ENCODE measurements around the gene AXDND1.
A peak's percentile ranks its signal among the peaks of the same experiment; 100 is the strongest.

Gene AXDND1

GRCh38 chr1:179365342-179366092 lies at the start of gene AXDND1:
AXDND1 (plus strand) TSS chr1:179365971; CDS start chr1:179366510, 539 bp downstream.
- peak; percentile 90 for DNase-seq (ENCODE audit: low spot score)

- DNase-seq (ENCODE audit: low spot score), result no peak
Observed at GRCh38 chr1:179318491-179318890, 47.3 kb upstream of the AXDND1 start.

- DNase-seq (ENCODE audit: low spot score), result no peak
Observed at GRCh38 chr1:179321533-179322216, 44.1 kb upstream of the AXDND1 start.

GRCh38 chr1:179322557-179322956 lies 43.2 kb upstream of the AXDND1 start:
- no peak for DNase-seq (ENCODE audit: low spot score)

- DNase-seq (ENCODE audit: low spot score), result no peak
Observed at GRCh38 chr1:179323436-179323835, 42.3 kb upstream of the AXDND1 start.

GRCh38 chr1:179325836-179326235 lies 39.9 kb upstream of the AXDND1 start:
- DNase-seq (ENCODE audit: low spot score), result no peak

GRCh38 chr1:179326746-179327145 lies 39.0 kb upstream of the AXDND1 start:
- DNase-seq (ENCODE audit: low spot score), result no peak

- no peak for DNase-seq (ENCODE audit: low spot score)
Observed at GRCh38 chr1:179327196-179327595, 38.6 kb upstream of the AXDND1 start.

GRCh38 chr1:179327679-179328078 lies 38.1 kb upstream of the AXDND1 start:
- DNase-seq (ENCODE audit: low spot score), result no peak

GRCh38 chr1:179329862-179330261 lies 35.9 kb upstream of the AXDND1 start:
- no peak for DNase-seq (ENCODE audit: low spot score)

GRCh38 chr1:179334440-179334839 lies 31.3 kb upstream of the AXDND1 start:
- no peak for DNase-seq (ENCODE audit: low spot score)

GRCh38 chr1:179337288-179337687 lies 28.5 kb upstream of the AXDND1 start:
- no peak for DNase-seq (ENCODE audit: low spot score)

GRCh38 chr1:179337942-179338560 lies 27.7 kb upstream of the AXDND1 start:
- DNase-seq (ENCODE audit: low spot score), result no peak

GRCh38 chr1:179340918-179341317 lies 24.9 kb upstream of the AXDND1 start:
- DNase-seq (ENCODE audit: low spot score), result no peak

- DNase-seq (ENCODE audit: low spot score), result no peak
Observed at GRCh38 chr1:179341943-179342547, 23.7 kb upstream of the AXDND1 start.

GRCh38 chr1:179342740-179343404 lies 22.9 kb upstream of the AXDND1 start:
- no peak for DNase-seq (ENCODE audit: low spot score)

- DNase-seq (ENCODE audit: low spot score), result no peak
Observed at GRCh38 chr1:179351281-179351680, 14.5 kb upstream of the AXDND1 start.

- DNase-seq (ENCODE audit: low spot score), result no peak
Observed at GRCh38 chr1:179352236-179352635, 13.5 kb upstream of the AXDND1 start.

- DNase-seq (ENCODE audit: low spot score), result peak; percentile 68
Observed at GRCh38 chr1:179353546-179353945, 12.2 kb upstream of the AXDND1 start.

GRCh38 chr1:179361631-179362030 lies 4.1 kb upstream of the AXDND1 start:
- peak; percentile 55 for DNase-seq (ENCODE audit: low spot score)

- peak; percentile 13 for DNase-seq (ENCODE audit: low spot score)
Observed at GRCh38 chr1:179366093-179366800, 476 bp downstream of the AXDND1 start.
